Activated CD4-positive, alpha-beta memory T cell treated with anti-CD3 and anti-CD28 coated beads, Interleukin-2, amount 10 ng/mL, durations not matched to agents 7 days and 5 days (primary cell): ENCODE results near the gene NRP1. TPM values are rescaled to one million over a fixed set of nuclear protein-coding genes. Genes with fewer than 3 reads are reported as not detected.
"Not testable (repeated sequence)": the region's sequence is repeated elsewhere in the genome, so short reads cannot be mapped to it uniquely, and the experiment has no call there.

ENCODE experiments used
- CTCF ChIA-PET: fragments of 350-600 bp; sonication (Branson Sonifier 250); formaldehyde crosslinking; loops from one replicate; lab custom pipeline; 2021; ENCODE audit warnings: antibody characterized with exemption, inconsistent platforms; lab: Charles Lee
- POLR2A ChIA-PET: fragments of 350-600 bp; sonication (Branson Sonifier 250); formaldehyde crosslinking; loops from one replicate; lab custom pipeline; 2021; ENCODE audit warnings: antibody characterized with exemption; lab: Charles Lee
- DNase-seq: peaks from one replicate; pipeline ENCODE4 v3.0.0-alpha.2; 2020
- H3K27ac Mint-ChIP-seq: one replicate; pipeline ENCODE4 v1.8.0; 2021; ENCODE audit warnings: mild to moderate bottlenecking, mixed read lengths
- H3K27me3 Mint-ChIP-seq: one replicate; pipeline ENCODE4 v1.8.0; 2021; ENCODE audit warnings: mixed read lengths
- H3K36me3 Mint-ChIP-seq: one replicate; pipeline ENCODE4 v1.8.0; 2021; ENCODE audit warnings: low read depth, mixed read lengths
- H3K4me1 Mint-ChIP-seq: one replicate; pipeline ENCODE4 v1.8.0; 2021; ENCODE audit warnings: mixed read lengths
- H3K4me3 Mint-ChIP-seq: one replicate; pipeline ENCODE4 v1.8.0; 2021; ENCODE audit warnings: mild to moderate bottlenecking, mixed read lengths
- H3K9me3 Mint-ChIP-seq: one replicate; pipeline ENCODE4 v1.8.0; 2021; ENCODE audit warnings: mixed read lengths
- total RNA-seq, 2 experiments: library from RNA; stranded (reverse); gene quantifications; one replicate each; pipeline ENCODE4 v1.2.3, GENCODE V29; 2021

Gene NRP1
- total RNA-seq: 1 to 10 TPM; 2.0 to 2.6 TPM

DNA sequence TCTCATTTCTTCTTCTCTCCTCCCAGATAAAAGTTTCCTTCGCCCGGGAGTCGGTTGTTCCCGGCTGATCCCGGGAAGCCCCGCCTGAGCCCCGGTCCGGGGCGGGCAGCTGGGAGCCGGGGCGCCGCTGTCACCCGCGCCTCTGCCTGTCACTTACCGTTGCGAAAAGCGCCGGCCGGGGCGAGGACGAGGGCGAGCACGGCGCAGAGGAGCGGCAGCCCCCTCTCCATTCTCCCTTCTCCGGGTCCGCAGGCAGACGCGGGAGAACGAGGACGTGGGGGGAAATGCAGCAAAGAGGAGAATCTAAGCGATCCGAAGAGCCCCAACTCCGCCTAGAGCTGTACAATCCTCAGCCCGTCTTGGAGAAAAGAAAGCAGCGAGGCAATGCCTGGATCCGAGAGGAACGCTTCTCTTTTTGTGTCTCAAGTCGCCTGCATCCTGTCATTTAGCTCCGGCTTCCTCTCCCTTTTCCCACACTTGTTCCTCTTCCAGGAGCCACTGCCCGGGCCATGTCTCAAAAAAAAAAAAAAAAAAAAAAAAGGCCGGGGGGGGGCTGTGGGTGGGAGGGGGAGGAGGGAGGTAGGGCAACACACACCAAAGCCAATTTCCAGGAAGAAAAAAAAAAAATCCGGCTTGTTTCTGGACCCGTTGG lies at the start of gene NRP1:
Gene NRP1 (minus strand): TSS at position 515 of the 652 bp plus-strand sequence. CDS start 285 bp downstream, at position 230.
- peaks cover 66% of the 10 kb centered on the region for H3K27me3 Mint-ChIP-seq
- peak within 1 kb of the TSS; percentile 61 for H3K27ac Mint-ChIP-seq
- peaks cover 35% of the 10 kb centered on the region for H3K4me1 Mint-ChIP-seq
- H3K4me3 Mint-ChIP-seq: peak within 1 kb of the TSS; percentile 68
- peak; percentile 27 for DNase-seq
- ChIA-PET CTCF (interaction anchor here (1.2 to 3.3 kb wide), 4 partner anchors 14 to 1304 kb away, joined by 3 to 15 read pairs (median 4); no protein-coding TSS in a partner anchor), POLR2A (interaction anchor here (0.8 to 1.0 kb wide), 2 partner anchors 13 to 218 kb away, joined by 3 to 4 read pairs; no protein-coding TSS in a partner anchor)
- no peaks in the 10 kb centered on the region for H3K36me3 Mint-ChIP-seq
- no peaks in the 10 kb centered on the region for H3K9me3 Mint-ChIP-seq

DNA sequence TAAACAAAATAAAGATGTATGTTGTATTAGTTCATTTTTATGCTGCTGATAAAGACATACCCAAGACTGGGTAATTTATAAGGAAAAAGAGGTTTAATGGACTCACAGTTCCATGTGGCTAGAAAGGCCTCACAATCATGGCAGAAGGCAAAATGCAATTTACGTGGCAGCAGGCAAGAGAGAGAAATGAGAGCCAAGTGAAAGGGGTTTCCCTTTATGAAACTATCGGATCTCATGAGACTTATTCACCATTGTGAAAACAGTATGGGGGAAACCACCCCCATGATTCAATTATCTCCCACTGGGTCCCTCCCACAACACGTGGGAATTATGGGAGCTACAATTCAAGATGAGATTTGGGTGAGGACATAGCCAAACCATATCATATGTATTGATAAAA lies 49.7 kb upstream of the NRP1 start:
- H3K4me3 Mint-ChIP-seq, H3K4me1 Mint-ChIP-seq, DNase-seq, H3K27ac Mint-ChIP-seq, CTCF ChIA-PET, POLR2A ChIA-PET, H3K36me3 Mint-ChIP-seq, H3K9me3 Mint-ChIP-seq: not testable (repeated sequence)
- peaks cover 37% of the 10 kb centered on the region for H3K27me3 Mint-ChIP-seq

DNA sequence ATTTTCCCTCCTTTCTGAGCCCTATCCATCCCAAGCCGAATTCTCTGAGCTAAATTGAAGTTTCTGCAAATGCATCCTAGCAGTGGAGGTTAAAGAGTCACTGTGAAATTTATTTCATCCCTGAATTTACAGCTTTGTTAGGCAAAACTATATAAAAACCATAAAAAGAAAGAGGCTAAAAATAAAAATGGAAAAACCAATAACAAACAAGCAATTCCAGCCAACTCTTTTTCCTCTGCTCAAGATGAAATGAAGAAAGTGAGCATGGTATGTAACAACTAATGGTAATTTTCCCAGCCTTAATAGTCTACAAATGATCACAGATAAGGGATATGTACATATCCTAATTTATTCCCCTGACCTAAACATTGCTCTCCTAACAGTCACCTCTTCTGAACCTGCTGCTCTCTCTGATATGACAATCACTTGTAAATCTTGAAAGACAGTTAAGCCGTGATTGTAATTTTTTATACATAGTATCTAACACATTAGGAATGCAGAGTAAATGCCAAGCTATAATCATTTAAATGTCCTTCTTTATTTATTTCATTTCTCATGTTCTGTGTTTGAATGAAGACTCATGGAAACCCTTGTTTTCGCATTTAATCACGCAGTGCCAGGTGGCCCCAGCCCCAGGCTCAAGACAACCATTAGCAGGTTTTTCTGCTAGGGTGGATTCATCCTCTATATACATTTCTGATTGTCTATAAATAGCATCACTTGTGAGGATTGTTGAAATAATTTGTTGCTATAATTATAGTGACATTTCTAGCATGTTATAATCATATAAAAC lies 48.6 kb upstream of the NRP1 start:
- CTCF ChIA-PET: no interaction called here

GRCh38 chr10:33382216-33382600 lies 47.7 kb upstream of the NRP1 start:
- CTCF ChIA-PET: no interaction called here
- POLR2A ChIA-PET: no interaction called here
- H3K4me1 Mint-ChIP-seq: peaks cover 7% of the 10 kb centered on the region
- H3K27me3 Mint-ChIP-seq: peaks cover 27% of the 10 kb centered on the region
- no peak for DNase-seq
- no peaks in the 10 kb centered on the region for H3K36me3 Mint-ChIP-seq
- no peaks in the 10 kb centered on the region for H3K9me3 Mint-ChIP-seq
- no peak overlapping the region for H3K27ac Mint-ChIP-seq
- H3K4me3 Mint-ChIP-seq: no peak overlapping the region

More for the DNA sequence above, 48.6 kb upstream of the NRP1 start:
- DNase-seq: no peak
- peaks cover 30% of the 10 kb centered on the region for H3K27me3 Mint-ChIP-seq
- no peak overlapping the region for H3K27ac Mint-ChIP-seq
- H3K4me3 Mint-ChIP-seq: no peak overlapping the region
- no peaks in the 10 kb centered on the region for H3K36me3 Mint-ChIP-seq
- H3K9me3 Mint-ChIP-seq: no peaks in the 10 kb centered on the region
- POLR2A ChIA-PET: no interaction called here
- H3K4me1 Mint-ChIP-seq: no peaks in the 10 kb centered on the region

DNA sequence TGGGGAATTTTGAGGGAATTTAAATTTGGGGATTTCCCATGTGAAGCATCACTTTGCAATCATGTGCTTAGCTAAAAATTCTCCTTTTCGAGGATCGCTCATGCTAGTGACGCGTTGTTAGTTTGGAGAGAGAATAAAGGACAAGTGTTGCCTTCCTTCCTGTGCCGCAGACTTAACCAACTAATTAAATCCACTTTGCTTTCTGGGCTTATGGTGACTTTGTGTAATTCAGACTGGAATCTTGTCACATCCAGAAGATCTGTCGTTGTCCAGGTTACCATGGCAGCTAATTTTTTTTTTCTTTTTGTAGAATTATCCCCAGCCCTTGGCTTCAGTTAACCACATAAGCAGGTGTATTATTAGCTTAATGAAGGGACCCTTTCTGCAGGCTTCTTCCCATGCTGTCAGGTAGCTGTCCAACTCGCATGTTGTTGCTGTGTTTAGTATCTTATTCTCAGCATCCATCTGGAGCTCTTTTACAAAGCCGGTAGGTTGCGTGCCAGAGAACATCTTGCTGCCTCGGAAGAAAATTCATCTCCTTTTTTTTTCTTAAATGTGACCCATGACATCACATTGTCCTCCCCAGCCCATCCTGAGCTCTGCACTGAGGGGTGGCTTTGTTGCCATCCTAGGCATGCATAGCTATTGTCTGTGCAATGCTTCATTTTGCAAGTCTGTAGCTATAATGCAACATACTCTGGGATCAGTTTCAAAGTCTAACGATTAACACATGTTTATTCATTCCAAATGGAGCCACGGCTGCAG lies 47.2 kb upstream of the NRP1 start:
- ChIA-PET POLR2A (no interaction called here), CTCF (interaction anchor here (1.6 kb wide), 1 partner anchor 49 kb away, joined by 5 read pairs; no protein-coding TSS in a partner anchor)
- H3K4me1 Mint-ChIP-seq: peaks cover 10% of the 10 kb centered on the region
- no peak for DNase-seq
- peaks cover 25% of the 10 kb centered on the region for H3K27me3 Mint-ChIP-seq
- H3K9me3 Mint-ChIP-seq: no peaks in the 10 kb centered on the region
- H3K27ac Mint-ChIP-seq: no peak overlapping the region
- no peak overlapping the region for H3K4me3 Mint-ChIP-seq
- no peaks in the 10 kb centered on the region for H3K36me3 Mint-ChIP-seq

DNA sequence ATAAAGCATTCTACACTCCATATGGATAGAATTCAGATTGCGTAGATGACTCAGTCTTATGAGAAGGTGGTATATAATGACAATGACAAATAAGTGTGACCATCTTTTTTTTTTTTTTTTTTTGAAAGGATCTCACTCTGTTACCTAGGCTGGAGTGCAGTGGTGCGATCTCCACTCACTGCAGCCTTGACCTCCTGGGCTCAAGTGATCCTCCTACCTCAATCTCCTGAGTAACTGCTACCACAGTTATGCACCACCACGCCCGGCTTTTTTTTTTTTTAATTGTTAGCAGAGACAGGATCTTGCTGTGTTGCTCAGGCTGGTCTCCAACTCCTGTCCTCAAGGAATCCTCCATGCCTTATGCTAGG lies 43.2 kb upstream of the NRP1 start:
- no peak for DNase-seq
- Mint-ChIP-seq H3K27me3 (peaks cover 15% of the 10 kb centered on the region), H3K9me3 (peaks cover 2% of the 10 kb centered on the region), H3K4me3 (no peak overlapping the region), H3K4me1 (peaks cover 10% of the 10 kb centered on the region), H3K27ac (no peak overlapping the region), H3K36me3 (no peaks in the 10 kb centered on the region)
- ChIA-PET CTCF (no interaction called here), POLR2A (no interaction called here)

DNA sequence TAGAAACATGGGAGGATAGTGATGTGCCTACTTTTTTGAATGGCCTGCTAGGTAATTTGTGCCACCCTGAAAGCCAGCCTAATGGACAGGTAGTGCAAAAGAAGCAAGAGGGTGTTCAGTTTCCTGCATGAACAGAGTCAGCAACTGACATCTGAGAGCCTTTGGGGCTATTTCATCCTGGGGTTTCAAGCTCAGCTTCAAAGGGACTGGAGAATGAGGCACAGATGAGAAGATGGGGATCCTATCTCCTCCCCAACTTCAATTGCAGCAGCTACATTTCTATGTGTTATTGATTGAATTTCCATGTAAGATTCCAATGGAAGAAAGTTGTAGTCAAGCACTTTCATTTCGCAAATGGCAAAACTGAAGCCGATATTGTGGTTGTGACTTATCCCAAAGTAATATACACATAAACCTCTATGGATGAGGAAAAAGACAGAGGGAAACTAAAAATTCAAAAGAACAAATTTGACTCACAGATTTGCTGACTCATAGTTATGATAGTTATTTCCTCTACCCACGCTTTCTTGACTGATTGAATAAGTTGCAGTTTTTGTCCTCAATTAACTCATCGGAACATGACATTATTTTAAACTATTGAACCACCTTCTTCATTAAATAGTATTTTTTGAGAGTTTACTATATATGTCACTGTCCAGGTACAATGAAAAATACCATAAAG lies 42.6 kb upstream of the NRP1 start:
- Mint-ChIP-seq H3K9me3 (peaks cover 4% of the 10 kb centered on the region), H3K4me3 (no peak overlapping the region), H3K4me1 (peaks cover 10% of the 10 kb centered on the region), H3K27ac (no peak overlapping the region), H3K36me3 (no peaks in the 10 kb centered on the region), H3K27me3 (peaks cover 12% of the 10 kb centered on the region)
- CTCF ChIA-PET: no interaction called here
- DNase-seq: no peak
- POLR2A ChIA-PET: no interaction called here

DNA sequence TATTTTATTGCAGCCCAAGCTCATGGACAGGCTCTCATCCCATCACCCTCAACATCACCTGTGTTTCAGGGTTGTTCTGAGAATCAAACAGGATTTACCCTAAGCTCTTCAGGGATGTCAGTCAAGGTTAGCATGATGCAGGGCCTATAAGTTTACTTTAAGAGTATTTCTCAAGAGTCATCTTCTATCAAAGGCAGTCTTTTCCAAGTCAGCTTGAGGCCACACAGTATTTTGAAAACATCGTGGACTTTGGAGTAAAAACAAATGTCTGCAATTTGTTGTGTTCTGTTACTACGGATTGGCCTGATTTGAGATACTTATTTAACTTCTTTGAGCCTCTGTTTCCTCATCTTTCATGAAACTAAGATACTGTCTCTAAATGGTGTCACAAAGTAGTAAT lies 42.0 kb upstream of the NRP1 start:
- H3K36me3 Mint-ChIP-seq: no peaks in the 10 kb centered on the region
- ChIA-PET CTCF (no interaction called here), POLR2A (no interaction called here)
- H3K4me3 Mint-ChIP-seq: no peak overlapping the region
- H3K4me1 Mint-ChIP-seq: peaks cover 10% of the 10 kb centered on the region
- no peak for DNase-seq
- H3K27me3 Mint-ChIP-seq: peaks cover 10% of the 10 kb centered on the region
- H3K27ac Mint-ChIP-seq: no peak overlapping the region
- peaks cover 4% of the 10 kb centered on the region for H3K9me3 Mint-ChIP-seq

DNA sequence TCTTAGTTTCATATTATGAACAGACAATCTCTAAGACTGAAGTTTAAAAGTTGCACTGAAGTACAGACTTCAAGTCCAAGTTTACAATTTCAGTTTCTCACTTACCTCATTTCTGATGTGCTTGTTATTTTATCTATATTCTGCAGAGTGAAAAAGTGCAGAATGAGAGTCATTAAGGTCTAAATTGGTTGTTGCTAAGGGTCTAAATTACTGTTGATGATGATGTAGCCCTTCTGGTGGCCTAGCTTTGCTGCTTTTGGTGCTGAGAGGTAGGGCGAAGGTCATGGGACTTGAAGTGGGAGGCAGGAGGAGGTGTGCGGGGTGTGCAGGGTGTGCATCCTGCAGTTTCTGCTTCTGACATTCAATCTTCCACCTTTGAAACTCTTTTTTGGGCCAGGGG lies 38.8 kb upstream of the NRP1 start:
- Mint-ChIP-seq H3K36me3 (peaks cover 3% of the 10 kb centered on the region), H3K4me3 (no peak overlapping the region), H3K27ac (no peak overlapping the region), H3K27me3 (peaks cover 3% of the 10 kb centered on the region), H3K9me3 (peaks cover 15% of the 10 kb centered on the region), H3K4me1 (peaks cover 12% of the 10 kb centered on the region)
- DNase-seq: no peak
- ChIA-PET POLR2A (no interaction called here), CTCF (no interaction called here)

DNA sequence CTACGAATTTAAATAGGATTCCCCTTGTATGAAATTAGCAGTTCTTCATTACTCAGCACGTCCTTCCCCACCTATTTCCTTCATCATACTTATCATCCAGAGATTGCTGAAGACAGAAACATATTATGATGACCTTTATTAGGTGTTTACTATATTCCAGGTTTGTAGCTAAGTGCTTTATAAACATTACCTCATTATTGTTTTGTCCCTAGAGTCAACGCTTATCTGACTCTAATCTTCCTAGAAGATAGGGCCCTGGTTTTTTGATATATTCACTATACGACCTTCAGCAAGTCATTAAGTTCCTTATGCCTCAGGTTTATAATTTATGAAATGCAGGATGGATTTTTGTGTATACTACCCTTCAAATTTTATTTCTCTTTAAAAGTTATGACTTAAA lies 36.8 kb upstream of the NRP1 start:
- Mint-ChIP-seq H3K27me3 (peaks cover 3% of the 10 kb centered on the region), H3K4me1 (peaks cover 12% of the 10 kb centered on the region), H3K27ac (no peak overlapping the region), H3K4me3 (no peak overlapping the region), H3K36me3 (peaks cover 5% of the 10 kb centered on the region), H3K9me3 (peaks cover 23% of the 10 kb centered on the region)
- CTCF ChIA-PET: no interaction called here
- DNase-seq: no peak
- POLR2A ChIA-PET: no interaction called here

GRCh38 chr10:33370434-33370930 lies 36.0 kb upstream of the NRP1 start:
- peaks cover 3% of the 10 kb centered on the region for H3K27me3 Mint-ChIP-seq
- H3K4me1 Mint-ChIP-seq: peaks cover 18% of the 10 kb centered on the region
- no peak for DNase-seq
- CTCF ChIA-PET: no interaction called here
- POLR2A ChIA-PET: no interaction called here
- peaks cover 24% of the 10 kb centered on the region for H3K9me3 Mint-ChIP-seq
- no peak overlapping the region for H3K4me3 Mint-ChIP-seq
- peaks cover 5% of the 10 kb centered on the region for H3K36me3 Mint-ChIP-seq
- H3K27ac Mint-ChIP-seq: no peak overlapping the region

- CTCF ChIA-PET: no interaction called here
- Mint-ChIP-seq H3K27me3 (peaks cover 3% of the 10 kb centered on the region), H3K27ac (no peak overlapping the region), H3K9me3 (peaks cover 31% of the 10 kb centered on the region), H3K36me3 (peaks cover 10% of the 10 kb centered on the region), H3K4me3 (no peak overlapping the region), H3K4me1 (peaks cover 36% of the 10 kb centered on the region)
- DNase-seq: no peak
- POLR2A ChIA-PET: no interaction called here
These were observed 33.6 kb upstream of the NRP1 start for GRCh38 chr10:33368086-33368485.
